KOPT-K1 (cell line): Measurements from ENCODE around the gene WDR45B.

Source experiments
- H3K27ac ChIP-seq: fragments of 200-600 bp; sonication (generic); 2 replicates; pipeline ENCODE4 v1.5.1; 2016; ENCODE audit warnings: antibody characterized with exemption, mild to moderate bottlenecking, low read depth, low read length; ENCODE audit not compliant: poor library complexity, severe bottlenecking
- H3K36me3 ChIP-seq: fragments of 200-600 bp; sonication (generic); 2 replicates; pipeline ENCODE4 v1.5.1; 2017; ENCODE audit warnings: antibody characterized with exemption, mild to moderate bottlenecking, low read length, moderate library complexity; ENCODE audit not compliant: insufficient read depth
- H3K9me3 ChIP-seq: fragments of 200-600 bp; sonication (generic); 2 replicates; pipeline ENCODE4 v1.5.1; 2017; ENCODE audit warnings: antibody characterized with exemption, low read length, mild to moderate bottlenecking; ENCODE audit not compliant: insufficient read depth, poor library complexity, severe bottlenecking

Gene WDR45B

GRCh38 chr17:82666931-82667667, 18.9 kb upstream of the WDR45B start:
- Histone ChIP-seq H3K27ac (no peak overlapping the region), H3K36me3 (no peaks in the 10 kb centered on the region), H3K9me3 (no peaks in the 10 kb centered on the region)

GRCh38 chr17:82665891-82666290, 17.6 kb upstream of the WDR45B start:
- Histone ChIP-seq H3K27ac (no peak overlapping the region), H3K36me3 (no peaks in the 10 kb centered on the region), H3K9me3 (no peaks in the 10 kb centered on the region)

- Histone ChIP-seq H3K9me3 (no peaks in the 10 kb centered on the region), H3K36me3 (no peaks in the 10 kb centered on the region), H3K27ac (no peak overlapping the region)
Observed at GRCh38 chr17:82665217-82665616, 17.0 kb upstream of the WDR45B start.

GRCh38 chr17:82664701-82665182, 16.5 kb upstream of the WDR45B start:
- Histone ChIP-seq H3K27ac (no peak overlapping the region), H3K9me3 (no peaks in the 10 kb centered on the region), H3K36me3 (no peaks in the 10 kb centered on the region)

GRCh38 chr17:82664276-82664575, 16.0 kb upstream of the WDR45B start:
- H3K27ac ChIP-seq, result no peak overlapping the region
- H3K36me3 ChIP-seq, result no peaks in the 10 kb centered on the region
- H3K9me3 ChIP-seq, result no peaks in the 10 kb centered on the region

- H3K27ac ChIP-seq, result no peak overlapping the region
- H3K36me3 ChIP-seq, result no peaks in the 10 kb centered on the region
- no peaks in the 10 kb centered on the region for H3K9me3 ChIP-seq
Observed at GRCh38 chr17:82663381-82664275, 15.4 kb upstream of the WDR45B start.

- Histone ChIP-seq H3K36me3 (no peaks in the 10 kb centered on the region), H3K27ac (no peak overlapping the region), H3K9me3 (no peaks in the 10 kb centered on the region)
Observed at GRCh38 chr17:82662711-82663261, 14.5 kb upstream of the WDR45B start.

GRCh38 chr17:82661717-82662683, 13.8 kb upstream of the WDR45B start:
- H3K27ac ChIP-seq, result no peak overlapping the region
- no peaks in the 10 kb centered on the region for H3K36me3 ChIP-seq
- no peaks in the 10 kb centered on the region for H3K9me3 ChIP-seq

- Histone ChIP-seq H3K36me3 (no peaks in the 10 kb centered on the region), H3K9me3 (no peaks in the 10 kb centered on the region), H3K27ac (no peak overlapping the region)
Observed at GRCh38 chr17:82659886-82660285, 11.6 kb upstream of the WDR45B start.

GRCh38 chr17:82658796-82659452, 10.7 kb upstream of the WDR45B start:
- Histone ChIP-seq H3K27ac (no peak overlapping the region), H3K9me3 (no peaks in the 10 kb centered on the region), H3K36me3 (no peaks in the 10 kb centered on the region)

- Histone ChIP-seq H3K27ac (no peak overlapping the region), H3K36me3 (no peaks in the 10 kb centered on the region), H3K9me3 (no peaks in the 10 kb centered on the region)
Observed at GRCh38 chr17:82658331-82658730, 10.1 kb upstream of the WDR45B start.

GRCh38 chr17:82657926-82658325, 9.7 kb upstream of the WDR45B start:
- H3K27ac ChIP-seq, result no peak overlapping the region
- no peaks in the 10 kb centered on the region for H3K9me3 ChIP-seq
- H3K36me3 ChIP-seq, result no peaks in the 10 kb centered on the region

- no peaks in the 10 kb centered on the region for H3K9me3 ChIP-seq
- H3K36me3 ChIP-seq, result no peaks in the 10 kb centered on the region
- H3K27ac ChIP-seq, result no peak overlapping the region
Observed at GRCh38 chr17:82656266-82656665, 8.0 kb upstream of the WDR45B start.

- H3K27ac ChIP-seq, result no peak overlapping the region
- no peaks in the 10 kb centered on the region for H3K9me3 ChIP-seq
Observed at GRCh38 chr17:82655523-82655922, 7.3 kb upstream of the WDR45B start.

More at GRCh38 chr17:82655523-82655922, 7.3 kb upstream of the WDR45B start:
- H3K36me3 ChIP-seq, result no peaks in the 10 kb centered on the region
